GM23338 (cell line): ENCODE data around the gene CD40LG. TPM values are rescaled to one million over a fixed set of nuclear protein-coding genes. Genes with fewer than 3 reads are reported as not detected.

Experiments used
- ATAC-seq: fragments of 200-7000 bp; cut with Tn5 transposase; 3 replicates; pipeline ENCODE4 v1.9.1; 2020
- DNase-seq: peaks from one replicate; pipeline ENCODE4 v3.0.0-alpha.2; 2015; ENCODE audit warnings: low spot score
- H2AFZ ChIP-seq: fragments of 200-600 bp; sonication (generic); 2 replicates; pipeline ENCODE4 v1.8.0; 2016; ENCODE audit warnings: antibody characterized with exemption, mild to moderate bottlenecking, moderate library complexity
- H3F3A ChIP-seq: fragments of 200-600 bp; sonication (generic); replicated peaks from 2 replicates; pipeline ENCODE4 v1.8.0; 2017; ENCODE audit warnings: antibody characterized with exemption, mixed run types, low read depth
- H3K27ac ChIP-seq: fragments of 200-600 bp; sonication (generic); 2 replicates; pipeline ENCODE4 v1.6.1; 2016; ENCODE audit warnings: low read depth
- H3K27me3 ChIP-seq: fragments of 200-600 bp; sonication (generic); 2 replicates; pipeline ENCODE4 v1.8.0; 2016; ENCODE audit warnings: mild to moderate bottlenecking, mixed run types, moderate library complexity; ENCODE audit not compliant: insufficient read depth
- H3K36me3 ChIP-seq: fragments of 200-600 bp; sonication (generic); 2 replicates; pipeline ENCODE4 v1.8.0; 2016; ENCODE audit warnings: mild to moderate bottlenecking; ENCODE audit not compliant: insufficient read depth
- H3K4me1 ChIP-seq: fragments of 200-600 bp; sonication (generic); 2 replicates; pipeline ENCODE4 v1.8.0; 2016; ENCODE audit warnings: mild to moderate bottlenecking, moderate library complexity; ENCODE audit not compliant: insufficient read depth
- H3K4me2 ChIP-seq: fragments of 200-600 bp; sonication (generic); 2 replicates; pipeline ENCODE4 v1.7.1; 2017; ENCODE audit warnings: mixed run types
- H3K4me3 ChIP-seq: fragments of 200-600 bp; sonication (generic); 2 replicates; pipeline ENCODE4 v1.6.1; 2016; ENCODE audit warnings: mixed run types
- H3K79me2 ChIP-seq: fragments of 200-600 bp; sonication (generic); replicated peaks from 2 replicates; pipeline ENCODE4 v1.8.0; 2017; ENCODE audit warnings: mild to moderate bottlenecking; ENCODE audit not compliant: insufficient read depth
- H3K9me2 ChIP-seq: fragments of 200-600 bp; sonication (generic); 2 replicates; pipeline ENCODE4 v1.8.0; 2017; ENCODE audit not compliant: insufficient read depth
- H4K20me1 ChIP-seq: fragments of 200-600 bp; sonication (generic); replicated peaks from 2 replicates; pipeline ENCODE4 v1.8.0; 2017; ENCODE audit warnings: mild to moderate bottlenecking; ENCODE audit not compliant: insufficient read depth
- H3K27ac Mint-ChIP-seq: 2 replicates; pipeline ENCODE4 v1.8.0; 2020; ENCODE audit warnings: inconsistent platforms, mild to moderate bottlenecking, moderate library complexity, mixed read lengths
- H3K27me3 Mint-ChIP-seq: 3 replicates; pipeline ENCODE4 v1.8.0; 2022; ENCODE audit warnings: low read depth, mild to moderate bottlenecking, moderate library complexity, mixed read lengths, inconsistent platforms; ENCODE audit not compliant: insufficient read depth, poor library complexity
- H3K36me3 Mint-ChIP-seq: 3 replicates; pipeline ENCODE4 v1.8.0; 2021; ENCODE audit warnings: low read depth, mild to moderate bottlenecking, inconsistent platforms, moderate library complexity, mixed read lengths
- H3K4me1 Mint-ChIP-seq: 3 replicates; pipeline ENCODE4 v1.8.0; 2020; ENCODE audit warnings: mild to moderate bottlenecking, inconsistent platforms, mixed read lengths
- H3K4me3 Mint-ChIP-seq: 3 replicates; pipeline ENCODE4 v1.8.0; 2021; ENCODE audit warnings: moderate library complexity, mild to moderate bottlenecking, inconsistent platforms, mixed read lengths
- H3K9me3 Mint-ChIP-seq: 3 replicates; pipeline ENCODE4 v1.8.0; 2020; ENCODE audit warnings: moderate library complexity, mild to moderate bottlenecking, inconsistent platforms, mixed read lengths
- CREB1 ChIP-seq: fragments of 250-450 bp; sonication (Bioruptor Pico); IDR thresholded peaks from 2 replicates; pipeline ENCODE4 v1.5.0; 2020; ENCODE audit warnings: low read depth, mild to moderate bottlenecking, moderate library complexity
- ETS1 ChIP-seq: IDR thresholded peaks from 2 replicates; pipeline ENCODE4 v1.6.1; 2016; ENCODE audit warnings: antibody characterized with exemption
- EZH2phosphoT487 ChIP-seq: fragments of 200-600 bp; sonication (generic); IDR thresholded peaks from one replicate; pipeline ENCODE4 v1.8.1; 2018; ENCODE audit warnings: antibody characterized with exemption; ENCODE audit not compliant: unreplicated experiment
- JUNB ChIP-seq: IDR thresholded peaks from one replicate; pipeline ENCODE4 v1.6.1; 2016; ENCODE audit warnings: antibody characterized with exemption; ENCODE audit not compliant: unreplicated experiment
- POLR2AphosphoS5 ChIP-seq: IDR thresholded peaks from 2 replicates; pipeline ENCODE4 v1.6.1; 2016; ENCODE audit warnings: antibody characterized with exemption, low read depth
- STAT1 ChIP-seq: IDR thresholded peaks from one replicate; pipeline ENCODE4 v1.6.1; 2016; ENCODE audit warnings: antibody characterized with exemption; ENCODE audit not compliant: unreplicated experiment
- ZNF114 ChIP-seq: fragments of 250-450 bp; sonication (Bioruptor Pico); IDR thresholded peaks from 2 replicates; pipeline ENCODE4 v1.5.0; 2020; ENCODE audit warnings: mild to moderate bottlenecking, moderate library complexity
- polyA plus RNA-seq: library from polyadenylated mRNA; unstranded; fragments of >200 nt; fragmentation: Nextera tagmentation; extraction: Ambion mirVana; gene quantifications from 2 replicates; pipeline ENCODE4 v1.2.1, GENCODE V29; 2016
- total RNA-seq: library from RNA; depleted of rRNA; stranded (reverse); fragments of >200 nt; shearing (Covaris generic); gene quantifications from 2 replicates; pipeline ENCODE4 v1.2.3, GENCODE V29; 2014
- TF ChIP-seq, protein P1 (sequence below): IDR thresholded peaks from one replicate; pipeline ENCODE4 v1.6.1; 2018; ENCODE audit warnings: antibody characterized with exemption; ENCODE audit not compliant: unreplicated experiment
- TF ChIP-seq, protein P2 (sequence below), 2 experiments: fragments of 200-600 bp in 1 of 2; sonication (generic) in 1 of 2; conservative IDR thresholded peaks; 2 replicates each; pipeline versions ENCODE4 v1.5.1 to v1.6.1; 2016 to 2017; ENCODE audit warnings: antibody characterized with exemption in 2 of 2, low read depth in 2 of 2, mild to moderate bottlenecking in 2 of 2, moderate library complexity in 1 of 2

CD40LG gene
- total and polyA plus RNA-seq, 2 experiments from 2014 or later, result not detected

- TF ChIP-seq, protein P1, sequence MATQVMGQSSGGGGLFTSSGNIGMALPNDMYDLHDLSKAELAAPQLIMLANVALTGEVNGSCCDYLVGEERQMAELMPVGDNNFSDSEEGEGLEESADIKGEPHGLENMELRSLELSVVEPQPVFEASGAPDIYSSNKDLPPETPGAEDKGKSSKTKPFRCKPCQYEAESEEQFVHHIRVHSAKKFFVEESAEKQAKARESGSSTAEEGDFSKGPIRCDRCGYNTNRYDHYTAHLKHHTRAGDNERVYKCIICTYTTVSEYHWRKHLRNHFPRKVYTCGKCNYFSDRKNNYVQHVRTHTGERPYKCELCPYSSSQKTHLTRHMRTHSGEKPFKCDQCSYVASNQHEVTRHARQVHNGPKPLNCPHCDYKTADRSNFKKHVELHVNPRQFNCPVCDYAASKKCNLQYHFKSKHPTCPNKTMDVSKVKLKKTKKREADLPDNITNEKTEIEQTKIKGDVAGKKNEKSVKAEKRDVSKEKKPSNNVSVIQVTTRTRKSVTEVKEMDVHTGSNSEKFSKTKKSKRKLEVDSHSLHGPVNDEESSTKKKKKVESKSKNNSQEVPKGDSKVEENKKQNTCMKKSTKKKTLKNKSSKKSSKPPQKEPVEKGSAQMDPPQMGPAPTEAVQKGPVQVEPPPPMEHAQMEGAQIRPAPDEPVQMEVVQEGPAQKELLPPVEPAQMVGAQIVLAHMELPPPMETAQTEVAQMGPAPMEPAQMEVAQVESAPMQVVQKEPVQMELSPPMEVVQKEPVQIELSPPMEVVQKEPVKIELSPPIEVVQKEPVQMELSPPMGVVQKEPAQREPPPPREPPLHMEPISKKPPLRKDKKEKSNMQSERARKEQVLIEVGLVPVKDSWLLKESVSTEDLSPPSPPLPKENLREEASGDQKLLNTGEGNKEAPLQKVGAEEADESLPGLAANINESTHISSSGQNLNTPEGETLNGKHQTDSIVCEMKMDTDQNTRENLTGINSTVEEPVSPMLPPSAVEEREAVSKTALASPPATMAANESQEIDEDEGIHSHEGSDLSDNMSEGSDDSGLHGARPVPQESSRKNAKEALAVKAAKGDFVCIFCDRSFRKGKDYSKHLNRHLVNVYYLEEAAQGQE, result no peak
- TF ChIP-seq EZH2phosphoT487 (no peak), POLR2AphosphoS5 (no peak), ZNF114 (no peak), STAT1 (no peak), CREB1 (CRISPR knock-in tag) (no peak), JUNB (no peak)
- TF ChIP-seq, protein P2, sequence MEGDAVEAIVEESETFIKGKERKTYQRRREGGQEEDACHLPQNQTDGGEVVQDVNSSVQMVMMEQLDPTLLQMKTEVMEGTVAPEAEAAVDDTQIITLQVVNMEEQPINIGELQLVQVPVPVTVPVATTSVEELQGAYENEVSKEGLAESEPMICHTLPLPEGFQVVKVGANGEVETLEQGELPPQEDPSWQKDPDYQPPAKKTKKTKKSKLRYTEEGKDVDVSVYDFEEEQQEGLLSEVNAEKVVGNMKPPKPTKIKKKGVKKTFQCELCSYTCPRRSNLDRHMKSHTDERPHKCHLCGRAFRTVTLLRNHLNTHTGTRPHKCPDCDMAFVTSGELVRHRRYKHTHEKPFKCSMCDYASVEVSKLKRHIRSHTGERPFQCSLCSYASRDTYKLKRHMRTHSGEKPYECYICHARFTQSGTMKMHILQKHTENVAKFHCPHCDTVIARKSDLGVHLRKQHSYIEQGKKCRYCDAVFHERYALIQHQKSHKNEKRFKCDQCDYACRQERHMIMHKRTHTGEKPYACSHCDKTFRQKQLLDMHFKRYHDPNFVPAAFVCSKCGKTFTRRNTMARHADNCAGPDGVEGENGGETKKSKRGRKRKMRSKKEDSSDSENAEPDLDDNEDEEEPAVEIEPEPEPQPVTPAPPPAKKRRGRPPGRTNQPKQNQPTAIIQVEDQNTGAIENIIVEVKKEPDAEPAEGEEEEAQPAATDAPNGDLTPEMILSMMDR (conservative IDR thresholded peaks at IDR 0.05; ENCODE audit: low read depth in 2 of 2), result no peak
Observed at GRCh38 chrX:136616987-136617685, 30.8 kb upstream of the CD40LG start (continued).

GRCh38 chrX:136619899-136620505 lies 28.0 kb upstream of the CD40LG start:
- Mint-ChIP-seq H3K9me3 (no peaks in the 10 kb centered on the region; the same call in 2 of the 3 replicates), H3K27ac (no peak overlapping the region), H3K36me3 (no peaks in the 10 kb centered on the region), H3K27me3 (peaks cover 2% of the 10 kb centered on the region), H3K4me3 (no peak overlapping the region), H3K4me1 (no peaks in the 10 kb centered on the region)
- no peaks in the 10 kb centered on the region for H3K79me2 ChIP-seq
- H3K4me2 ChIP-seq, result no peak overlapping the region
- ATAC-seq (no peak), DNase-seq (no peak)
- no peak overlapping the region for H2AFZ ChIP-seq
- H3K27ac ChIP-seq, result no peak overlapping the region
- H3F3A ChIP-seq, result no peaks in the 10 kb centered on the region
- H3K4me3 ChIP-seq, result no peak overlapping the region
- H4K20me1 ChIP-seq, result no peaks in the 10 kb centered on the region
- no peaks in the 10 kb centered on the region for H3K9me2 ChIP-seq
- H3K4me1 ChIP-seq, result no peaks in the 10 kb centered on the region
- no peaks in the 10 kb centered on the region for H3K27me3 ChIP-seq
- no peaks in the 10 kb centered on the region for H3K36me3 ChIP-seq
- TF ChIP-seq ZNF114 (no peak), ETS1 (no peak), STAT1 (no peak)
- TF ChIP-seq, protein P2 (conservative IDR thresholded peaks at IDR 0.05; ENCODE audit: low read depth in 2 of 2), result no peak
